HG03066 (cell line): ENCODE results near the gene FFAR3.
A peak's percentile ranks its signal among the peaks of the same experiment; 100 is the strongest.

ENCODE experiments used
- ATAC-seq: cut with Tn5 transposase; IDR thresholded peaks from one replicate; pipeline ENCODE4 v1.9.1; 2021; ENCODE audit warnings: low read depth; ENCODE audit not compliant: unreplicated experiment

The FFAR3 gene

DNA sequence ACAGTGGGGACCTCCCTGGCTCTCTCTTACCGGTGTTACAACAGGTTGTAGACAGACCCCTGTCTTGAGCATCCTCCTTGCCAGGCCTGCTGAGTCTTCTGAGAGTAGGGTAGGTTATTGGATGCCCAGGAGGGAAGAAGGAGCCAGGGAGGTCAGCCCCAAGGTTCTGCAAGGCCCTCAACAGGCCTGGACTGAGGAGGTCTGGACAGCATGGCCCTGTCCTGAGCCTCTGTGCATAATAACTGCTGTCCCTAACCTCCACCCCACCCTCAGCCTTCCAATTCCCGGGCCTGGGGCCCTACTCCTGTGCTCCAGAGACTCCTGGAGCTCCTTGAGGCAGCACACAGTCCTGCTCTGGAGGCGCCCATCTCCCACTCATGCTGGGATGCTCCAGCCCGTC is 28.9 kb upstream of the FFAR3 start:
- ATAC-seq, result no peak

GRCh38 chr19:35330475-35330874 is 27.8 kb upstream of the FFAR3 start:
- ATAC-seq, result peak; percentile 49

- no peak for ATAC-seq
These were observed 26.6 kb upstream of the FFAR3 start for GRCh38 chr19:35331551-35332214.

GRCh38 chr19:35332817-35333216 is 25.4 kb upstream of the FFAR3 start:
- ATAC-seq, result no peak

DNA sequence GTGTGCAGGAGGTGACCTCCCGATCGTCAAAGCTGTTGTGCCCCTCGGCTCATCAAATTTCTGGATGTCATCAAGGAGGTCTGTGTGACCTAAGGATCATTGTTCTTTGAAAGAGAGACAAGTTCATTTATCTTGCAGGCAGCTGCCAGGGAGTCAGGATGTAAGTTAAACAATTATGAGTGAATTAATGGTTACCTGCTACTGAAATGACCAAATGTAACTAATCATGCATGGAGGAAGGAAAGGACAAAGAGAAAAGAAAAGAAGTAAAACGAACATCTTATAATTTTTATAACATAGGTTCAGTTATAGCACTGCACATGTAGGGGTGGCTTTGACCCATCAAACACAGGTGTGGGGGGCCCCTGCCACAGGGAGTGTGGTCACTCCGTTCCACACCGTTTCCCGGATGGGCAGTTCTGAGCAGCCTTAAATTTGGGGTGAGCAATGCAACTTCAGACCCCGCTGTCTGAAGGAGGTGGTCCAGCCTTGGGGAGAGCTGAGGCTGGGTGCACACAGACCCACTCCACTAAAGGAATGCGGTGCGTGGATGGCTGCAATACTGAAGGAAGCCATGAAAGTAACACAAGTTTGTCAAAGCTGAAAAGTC is 24.0 kb upstream of the FFAR3 start:
- ATAC-seq, result no peak

- ATAC-seq, result no peak
These were observed 21.9 kb upstream of the FFAR3 start for GRCh38 chr19:35336166-35336955.

- no peak for ATAC-seq
These were observed 20.9 kb upstream of the FFAR3 start for GRCh38 chr19:35337097-35337983.

- no peak for ATAC-seq
These were observed 20.3 kb upstream of the FFAR3 start for GRCh38 chr19:35337984-35338296.

GRCh38 chr19:35340431-35340830 is 17.8 kb upstream of the FFAR3 start:
- ATAC-seq, result no peak

- ATAC-seq, result no peak
These were observed 17.3 kb upstream of the FFAR3 start for GRCh38 chr19:35341006-35341405.

- ATAC-seq, result no peak
These were observed 16.6 kb upstream of the FFAR3 start for GRCh38 chr19:35341565-35342225.

DNA sequence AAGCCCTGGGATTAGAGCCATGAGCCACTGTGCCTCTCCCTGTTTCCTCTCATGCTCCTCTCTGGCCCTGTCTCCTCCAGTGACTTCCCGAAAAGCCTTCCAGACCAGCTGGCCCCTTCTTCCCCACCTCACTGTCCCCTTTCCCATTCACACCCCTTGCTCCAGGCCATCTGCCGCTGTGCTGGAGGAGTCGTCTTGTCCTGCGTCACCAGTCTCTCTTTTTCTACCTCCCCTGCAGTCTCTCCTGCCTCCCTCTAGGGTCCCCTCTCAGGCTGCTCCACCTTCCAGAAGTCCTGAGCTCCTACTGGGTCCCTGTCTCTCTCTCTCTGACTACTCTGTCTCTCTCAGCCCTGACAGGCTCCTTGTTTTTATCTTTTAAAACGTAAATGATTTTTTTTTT is 15.8 kb upstream of the FFAR3 start:
- no peak for ATAC-seq

- no peak for ATAC-seq
These were observed 13.7 kb upstream of the FFAR3 start for GRCh38 chr19:35344511-35345031.

- no peak for ATAC-seq
These were observed 12.6 kb upstream of the FFAR3 start for GRCh38 chr19:35345671-35346111.

GRCh38 chr19:35346193-35347052 is 11.8 kb upstream of the FFAR3 start:
- no peak for ATAC-seq

- ATAC-seq, result peak; percentile 58
These were observed 10.9 kb upstream of the FFAR3 start, which contains the start of gene FFAR1 for GRCh38 chr19:35347171-35347929. FFAR1 (plus strand) TSS chr19:35347902; CDS start chr19:35351552, 3,650 bp downstream.

DNA sequence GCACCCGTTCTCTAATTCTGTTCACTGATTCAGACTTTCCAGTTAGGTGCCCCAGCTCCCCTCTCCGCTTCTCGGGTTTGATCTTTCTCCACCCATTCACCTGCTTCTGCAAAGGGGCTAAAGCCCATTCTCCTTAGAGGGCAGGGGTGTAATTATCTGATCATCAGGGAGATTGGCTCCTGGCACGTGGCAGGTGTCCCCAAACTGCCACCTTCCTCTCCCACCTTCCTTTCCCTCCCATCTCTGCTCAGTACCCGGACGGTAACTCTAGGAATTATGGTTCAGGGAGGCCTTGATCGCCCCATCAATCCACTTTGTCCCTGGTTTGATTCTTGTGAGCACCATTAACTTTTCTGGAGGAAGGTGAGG is 10.3 kb upstream of the FFAR3 start:
- no peak for ATAC-seq

- ATAC-seq, result no peak
These were observed 9.2 kb upstream of the FFAR3 start for GRCh38 chr19:35348911-35349611.
